GM21367 (cell line): ENCODE results near the gene RAB14.
A peak's percentile ranks its signal among the peaks of the same experiment; 100 is the strongest.

Experiments used
- ATAC-seq: cut with Tn5 transposase; IDR thresholded peaks from one replicate; pipeline ENCODE4 v1.9.1; 2021; ENCODE audit not compliant: unreplicated experiment

RAB14 gene

DNA sequence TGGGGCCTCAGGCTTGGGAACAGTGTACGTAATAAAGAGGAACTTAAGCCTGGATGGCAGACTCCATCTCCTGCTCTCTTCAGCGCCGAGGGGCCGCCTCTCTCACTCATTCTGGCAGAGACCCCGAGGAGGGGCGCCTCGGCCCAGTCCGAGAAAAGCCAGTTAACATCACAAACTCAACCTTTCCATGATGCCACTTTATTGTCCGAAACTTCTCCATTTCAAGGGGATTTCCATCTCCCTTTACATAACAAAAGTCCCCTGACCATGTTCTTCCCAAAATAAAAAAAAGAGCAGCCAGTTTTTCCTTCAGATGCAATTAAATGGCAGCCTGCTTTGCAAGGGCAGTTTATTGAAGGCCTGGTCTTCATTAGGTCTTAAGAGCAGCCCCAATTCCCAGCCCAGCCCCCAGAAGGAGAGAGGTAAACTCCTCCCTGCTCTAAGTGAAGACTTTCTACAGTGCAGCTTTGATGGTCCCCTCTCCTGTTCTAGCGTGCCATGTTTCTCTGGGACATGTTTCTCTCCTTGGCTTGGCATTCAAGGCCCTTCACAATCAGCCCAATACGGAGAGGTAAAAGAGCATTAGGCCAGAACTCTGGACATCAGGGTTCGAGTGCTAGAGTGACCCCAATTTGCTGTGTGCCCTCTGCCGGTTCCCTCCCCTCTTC is 19.5 kb upstream of the RAB14 start:
- no peak for ATAC-seq

GRCh38 chr9:121219530-121219929 is 17.9 kb upstream of the RAB14 start:
- no peak for ATAC-seq

GRCh38 chr9:121218357-121219027 is 16.8 kb upstream of the RAB14 start:
- ATAC-seq: no peak

DNA sequence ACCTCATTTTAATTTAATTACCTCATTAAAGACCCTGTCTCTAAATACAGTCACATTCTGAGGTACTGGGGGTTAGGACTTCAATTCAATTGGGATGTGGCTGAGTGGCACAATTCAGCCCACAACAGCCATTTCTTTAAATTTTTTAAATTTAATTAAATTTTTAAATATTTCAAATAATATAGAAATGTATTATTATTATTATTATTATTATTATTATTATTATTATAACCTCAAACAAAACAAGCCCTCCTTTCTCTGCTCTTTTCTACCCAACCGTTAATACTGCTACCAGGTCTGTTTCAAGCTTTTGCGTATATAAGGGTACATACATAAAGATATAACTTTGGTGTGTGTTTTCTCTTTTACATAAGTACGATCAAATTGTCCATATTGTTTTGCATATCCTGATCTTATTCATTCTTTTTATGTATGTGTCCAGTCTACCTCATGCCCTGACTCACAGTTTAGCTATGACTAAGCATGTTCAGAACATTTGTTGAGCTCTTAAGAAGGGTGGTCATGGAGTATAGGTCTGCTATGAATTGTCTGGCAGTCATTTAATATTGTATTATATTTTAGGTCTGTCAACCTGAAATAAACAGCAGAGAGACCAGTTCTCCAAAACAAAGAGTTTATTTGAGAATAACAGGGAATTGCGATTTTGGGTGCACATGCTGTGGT is 16.1 kb upstream of the RAB14 start:
- peak; percentile 59 for ATAC-seq

DNA sequence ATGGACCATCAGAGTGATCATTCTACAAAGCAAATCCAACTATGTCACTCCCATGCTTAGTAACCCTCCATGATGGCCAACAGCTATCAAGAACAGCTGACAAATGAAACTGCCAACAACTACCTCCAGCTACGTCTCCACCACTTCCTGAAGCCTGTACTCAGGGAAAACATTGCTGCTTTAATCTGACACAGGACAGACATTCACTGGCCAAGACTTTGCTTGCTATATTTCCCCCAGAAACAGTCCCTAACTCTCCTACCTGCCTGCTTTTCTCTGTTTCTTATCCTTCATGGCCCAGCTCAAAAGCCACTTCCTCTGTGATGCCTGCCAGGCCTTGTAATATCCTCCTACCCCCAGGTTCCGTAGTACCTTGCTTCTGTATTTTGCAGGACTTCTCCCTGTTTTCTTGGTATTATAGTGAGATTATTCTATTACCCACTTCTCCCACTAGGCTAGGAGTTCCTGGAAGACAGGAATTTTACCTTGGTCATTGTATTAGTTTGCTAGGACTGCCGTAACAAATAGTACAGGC is 14.7 kb upstream of the RAB14 start:
- ATAC-seq: no peak

DNA sequence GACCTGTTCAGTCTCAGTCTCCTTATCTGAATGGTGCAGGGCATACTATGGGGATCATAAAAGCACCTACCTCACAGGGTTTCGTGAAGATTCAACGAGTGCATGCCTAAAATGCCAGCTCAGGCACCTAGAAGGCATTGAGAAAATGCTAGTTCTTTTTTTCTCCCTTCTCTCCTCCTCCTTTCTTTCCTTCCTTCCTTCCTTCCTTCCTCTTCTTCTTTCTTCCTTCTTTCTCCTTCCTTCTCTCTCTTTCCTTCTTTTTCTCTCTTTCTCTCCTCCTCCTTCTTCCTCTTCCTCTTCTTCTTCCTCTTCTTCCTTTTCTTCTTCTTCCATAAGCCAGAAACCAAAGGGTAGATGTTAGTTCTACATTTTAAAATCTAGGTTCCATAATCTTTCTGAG is 12.3 kb upstream of the RAB14 start:
- no peak for ATAC-seq

GRCh38 chr9:121213136-121213806 is 11.6 kb upstream of the RAB14 start:
- ATAC-seq: no peak

DNA sequence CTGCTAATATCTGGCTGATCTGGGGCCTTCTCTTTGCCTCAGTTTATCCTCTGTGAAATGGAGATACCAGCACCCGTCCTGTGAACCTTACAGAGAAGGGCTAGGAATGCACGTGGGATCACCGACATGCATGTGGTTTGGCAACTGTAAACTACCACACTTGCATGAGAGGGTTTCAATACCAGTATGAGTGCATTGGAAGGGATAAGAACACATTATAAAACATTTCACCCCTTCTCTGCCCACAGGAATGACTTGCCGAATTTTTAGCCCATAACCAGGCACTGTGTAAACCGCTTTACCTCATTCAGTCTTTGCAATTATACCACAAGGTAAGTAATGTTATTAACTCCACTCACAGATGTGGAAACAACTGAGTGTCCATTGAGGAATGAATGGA is 8.9 kb upstream of the RAB14 start:
- ATAC-seq: no peak

DNA sequence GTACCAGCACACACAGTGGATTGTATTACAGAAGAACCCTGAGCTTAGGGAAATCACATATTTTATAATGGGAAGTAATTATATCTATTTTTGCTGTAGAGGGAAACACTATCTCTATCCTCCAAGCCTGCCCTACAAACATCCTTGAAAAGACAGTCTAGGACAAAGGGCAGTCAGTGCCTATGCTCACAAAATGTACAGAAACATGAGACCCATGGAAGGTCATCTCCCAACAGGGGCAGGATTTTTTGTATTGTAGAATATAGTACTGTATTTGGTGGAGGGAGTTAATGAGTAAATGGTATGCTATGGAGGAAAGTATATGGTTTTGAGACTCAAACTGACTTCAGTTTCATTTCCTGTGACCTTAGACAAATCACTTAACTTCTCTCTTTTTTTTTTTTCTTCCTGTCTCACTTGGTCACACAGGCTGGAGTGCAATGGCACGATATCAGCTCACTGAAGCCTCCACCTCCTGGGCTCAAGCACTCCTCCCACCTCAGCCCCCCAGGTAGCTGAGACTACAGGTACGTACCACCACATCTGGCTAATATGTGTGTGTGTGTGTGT is 5.8 kb upstream of the RAB14 start:
- ATAC-seq: peak; percentile 70

DNA sequence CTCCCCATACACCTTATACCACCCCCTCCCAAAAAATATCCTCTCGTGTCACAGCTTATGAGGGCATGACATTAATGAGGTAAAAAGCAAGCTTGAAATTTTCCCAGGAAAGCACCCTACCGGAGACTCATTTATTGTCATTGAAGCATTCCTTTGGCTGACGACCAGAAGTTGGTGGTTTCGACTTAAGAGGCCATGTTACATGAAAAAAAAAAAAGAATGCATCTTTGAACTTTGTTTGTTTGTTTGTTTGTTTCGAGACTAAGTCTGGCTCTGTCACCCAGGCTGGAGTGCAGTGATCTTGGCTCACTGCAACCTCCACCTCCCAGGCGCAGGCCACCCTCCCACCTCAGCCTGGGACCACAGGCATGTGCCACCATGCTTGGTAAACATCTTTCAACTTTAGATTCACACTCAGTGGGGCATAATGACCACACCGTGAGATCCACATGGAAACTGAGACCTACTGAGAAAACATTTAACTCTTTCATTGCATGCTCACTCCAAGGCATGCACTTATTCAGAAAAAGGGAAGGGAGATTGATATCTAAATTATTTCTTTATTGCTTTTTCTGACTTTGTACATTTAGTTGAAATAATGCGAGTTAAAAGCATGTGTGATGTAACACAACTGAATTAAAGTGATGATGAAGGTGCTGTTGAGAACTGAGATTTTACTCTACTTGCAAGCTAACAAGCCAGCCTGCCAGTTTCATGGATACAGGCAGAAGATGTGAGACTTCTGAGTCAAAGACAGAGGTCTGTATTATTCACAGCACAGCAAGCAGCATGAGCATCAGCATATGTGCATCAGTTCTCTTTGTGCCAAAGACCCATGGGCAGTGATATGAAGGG is 5.1 kb upstream of the RAB14 start:
- peak; percentile 19 for ATAC-seq

DNA sequence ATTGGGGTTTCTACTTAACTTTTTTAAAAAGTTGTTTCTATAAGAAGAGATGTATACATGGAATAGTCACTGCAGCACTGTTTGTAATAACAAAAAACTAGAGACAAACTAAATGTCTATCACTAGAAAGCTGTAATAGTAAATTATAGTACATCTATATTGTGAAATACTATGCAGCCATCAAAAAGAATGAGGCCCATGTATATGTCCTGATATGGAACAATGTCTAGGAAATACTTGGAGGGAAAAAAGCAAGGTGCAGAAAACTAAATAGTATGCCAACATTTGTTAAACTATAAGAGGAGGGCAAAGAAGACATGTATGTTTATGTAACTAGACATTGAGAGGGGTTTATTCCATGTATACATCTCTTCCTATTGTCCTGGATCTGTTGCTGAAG is 2.9 kb upstream of the RAB14 start:
- no peak for ATAC-seq

DNA sequence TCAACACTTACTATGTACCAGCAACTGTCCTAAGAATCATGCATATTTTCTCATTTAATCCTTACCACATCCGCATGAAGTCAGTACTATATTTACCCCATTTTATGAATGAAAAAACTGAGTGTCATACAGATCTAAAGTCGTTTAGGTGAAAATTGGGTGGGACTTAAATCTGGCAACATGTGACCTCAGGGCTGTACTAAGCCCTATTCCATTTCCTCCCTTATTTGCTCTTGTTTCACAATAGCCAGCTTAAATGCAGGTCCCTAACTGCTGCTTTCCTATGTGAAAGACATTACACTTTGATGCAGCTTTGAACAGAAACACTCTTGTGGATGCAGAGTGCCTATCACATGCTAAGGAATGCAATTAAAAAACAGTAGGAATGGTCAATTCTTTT is 2.5 kb upstream of the RAB14 start:
- no peak for ATAC-seq

DNA sequence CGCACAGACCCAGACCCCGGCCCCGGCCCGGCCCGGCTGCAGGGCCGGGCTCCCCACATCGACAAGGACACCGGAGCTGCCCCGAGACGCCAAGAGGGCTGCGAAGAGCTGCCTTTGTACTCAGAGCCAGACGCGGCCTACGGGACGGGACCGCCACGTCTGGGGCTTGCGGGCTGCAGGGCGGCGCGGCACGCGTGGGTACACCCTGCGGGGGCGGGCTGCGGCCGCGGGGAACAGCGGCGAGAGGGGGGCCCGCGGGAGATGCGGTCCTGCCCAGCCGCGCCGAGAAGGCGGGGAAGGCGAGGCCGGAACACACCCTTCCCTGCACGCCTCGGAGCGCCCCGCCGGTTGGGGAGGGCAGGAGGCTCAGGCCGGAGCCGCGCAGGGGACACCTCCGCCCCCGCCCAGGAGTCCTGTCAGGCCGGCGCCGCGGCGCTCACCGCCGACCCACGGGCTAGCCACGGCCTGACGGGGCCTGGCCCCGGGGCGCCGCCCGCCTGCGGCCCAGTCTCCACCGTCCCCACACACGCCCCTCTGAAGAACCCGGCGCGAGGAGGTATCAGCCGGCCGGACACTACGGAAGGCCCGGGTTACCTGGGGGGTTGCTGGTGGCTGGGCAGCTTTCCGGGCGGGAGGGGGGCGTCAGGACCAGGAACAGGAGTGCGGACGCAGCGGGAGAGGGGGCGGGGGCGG is 478 bp downstream of the RAB14 start:
- ATAC-seq: no peak

DNA sequence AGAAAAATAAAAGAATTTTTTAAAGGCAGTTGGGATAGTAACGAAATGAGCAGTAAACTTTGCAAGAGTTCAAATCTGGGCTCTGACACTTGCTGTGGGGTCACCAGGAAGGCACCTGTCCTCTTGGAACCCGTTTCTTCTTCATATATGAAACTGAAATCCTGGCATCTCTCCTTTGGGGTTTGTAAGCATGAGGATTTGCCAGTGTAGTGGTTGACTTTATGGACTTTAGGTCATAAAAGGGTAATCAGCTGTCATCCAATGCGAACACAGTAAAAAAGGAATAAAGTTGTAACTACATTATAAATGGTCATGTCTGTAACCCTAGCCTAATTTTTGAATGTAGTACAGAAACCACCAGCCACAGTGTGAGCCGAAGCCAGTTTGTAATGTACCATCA is 1.3 kb downstream of the RAB14 start:
- no peak for ATAC-seq

DNA sequence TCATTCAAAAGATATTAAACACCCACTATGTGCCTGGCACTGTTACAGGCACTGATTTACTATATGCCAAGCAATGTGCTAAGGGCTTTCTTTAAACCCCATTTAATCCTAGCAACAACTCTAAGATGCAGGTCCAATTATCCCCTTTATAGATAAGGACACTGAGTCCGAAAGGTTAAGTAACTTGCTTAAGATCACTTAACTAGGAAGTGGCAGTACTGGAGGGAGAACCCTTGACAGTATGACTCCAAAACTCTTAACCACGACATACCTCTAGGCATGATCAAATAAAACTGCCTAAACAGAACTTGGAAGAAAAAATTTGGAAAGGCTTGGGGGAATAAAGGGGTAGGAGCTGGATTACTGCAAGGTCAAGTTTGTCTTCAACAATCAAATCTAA is 1.7 kb downstream of the RAB14 start:
- ATAC-seq: no peak

GRCh38 chr9:121198512-121199042 is 3.1 kb downstream of the RAB14 start:
- no peak for ATAC-seq

GRCh38 chr9:121197132-121197531 is 4.5 kb downstream of the RAB14 start:
- ATAC-seq: no peak

- ATAC-seq: peak; percentile 30
These were observed 5.3 kb downstream of the RAB14 start for GRCh38 chr9:121196389-121196788.

DNA sequence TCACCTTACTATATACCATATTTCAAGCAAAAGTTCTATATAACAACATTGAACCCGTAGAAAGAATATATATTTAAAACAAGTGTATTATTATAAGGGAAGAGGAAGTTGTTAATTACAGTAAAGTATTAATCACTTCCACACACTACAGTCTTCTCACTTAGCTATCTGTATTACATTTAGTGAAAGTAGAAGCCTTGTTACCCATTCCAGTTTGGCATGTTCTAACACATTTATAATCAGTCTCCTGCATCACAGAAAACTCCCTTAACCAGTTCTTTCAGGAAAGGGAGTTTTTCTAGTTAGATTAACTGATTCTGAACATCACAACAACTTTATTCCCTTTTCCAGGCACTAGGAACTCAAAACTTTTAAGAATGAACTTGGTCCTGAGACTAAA is 6.9 kb downstream of the RAB14 start:
- ATAC-seq: no peak
